ENCODE results near the gene FBXO9. TPM values are rescaled to one million over a fixed set of nuclear protein-coding genes. Genes with fewer than 3 reads are reported as not detected.

The FBXO9 gene
- total RNA-seq, 1 experiment from 2014 or later: 71.0 TPM

GRCh38 chr6:53128842-53129241 is 63.6 kb downstream of the FBXO9 start:
- TF ChIP-seq FOSL1 (IDR thresholded peaks at IDR 0.05; ENCODE audit: low read depth) (no peak), EGR1 (IDR thresholded peaks at IDR 0.05; ENCODE audit: low read depth) (no peak), ZFX (IDR thresholded peaks at IDR 0.05) (no peak), CEBPB (IDR thresholded peaks at IDR 0.05; ENCODE audit: low read depth) (no peak), EZH2 (IDR thresholded peaks at IDR 0.05) (no peak), SRF (IDR thresholded peaks at IDR 0.05; ENCODE audit: low read depth) (no peak), ELF1 (IDR thresholded peaks at IDR 0.05; ENCODE audit: borderline replicate concordance, low read depth) (no peak), CTCF (IDR thresholded peaks at IDR 0.05 in 2 of 3, conservative IDR thresholded peaks at IDR 0.05 in 1 of 3; ENCODE audit: borderline replicate concordance in 1 of 3, insufficient read depth in 1 of 3, low read depth in 2 of 3, low read length in 2 of 3) (no peak), REST (IDR thresholded peaks at IDR 0.05; ENCODE audit: low read depth) (no peak), RAD21 (IDR thresholded peaks at IDR 0.05; ENCODE audit: low read depth) (no peak), ATF3 (IDR thresholded peaks at IDR 0.05) (no peak), SIN3A (IDR thresholded peaks at IDR 0.05; ENCODE audit: low read depth) (no peak), MAX (IDR thresholded peaks at IDR 0.05) (no peak), CBX3 (IDR thresholded peaks at IDR 0.05; ENCODE audit: low read depth) (no peak), EZH2phosphoT487 (IDR thresholded peaks at IDR 0.05; ENCODE audit: borderline replicate concordance) (no peak)
- BruUV-seq (replicated peaks): no TSS peak
- no peaks in the 10 kb centered on the region for H3K9me2 ChIP-seq (ENCODE audit: insufficient read depth)
- ChIA-PET POLR2A (no interaction called here), RAD21 (ENCODE audit: low non-redundant PET in 1 of 2, low total read pairs in 2 of 2, uncharacterized antibody in 2 of 2, unreplicated experiment in 2 of 2) (no interaction called here), CTCF (interaction anchor here (0.7 kb wide), 1 partner anchor 257 kb away, joined by 3 read pairs; no protein-coding TSS in a partner anchor)
- no peak overlapping the region for H3K9ac ChIP-seq (ENCODE audit: low read length)
- DNase-seq (ENCODE audit: low read depth, low spot score) (no peak), ATAC-seq (no peak)
- no peaks in the 10 kb centered on the region for H3K4me1 ChIP-seq (ENCODE audit: control insufficient read depth in 1 of 2, insufficient read depth in 2 of 2, low read length in 2 of 2)
- intact Hi-C loops (cut with micrococcal nuclease): no loop called here
- H3K27me3 ChIP-seq (ENCODE audit: insufficient read depth, low read length): peaks cover 13% of the 10 kb centered on the region
- no peak overlapping the region for H2AFZ ChIP-seq (ENCODE audit: low read depth, low read length, poor library complexity, severe bottlenecking)
- H3K36me3 ChIP-seq (ENCODE audit: control insufficient read depth in 1 of 2, insufficient read depth in 2 of 2, low read length in 2 of 2): no peaks in the 10 kb centered on the region
- no peak overlapping the region for H3K4me3 ChIP-seq (replicated peaks in 1 of 2; ENCODE audit: low read depth in 1 of 2, low read length in 2 of 2)
- no peaks in the 10 kb centered on the region for H3K9me3 ChIP-seq (ENCODE audit: control insufficient read depth in 1 of 2, insufficient read depth in 1 of 2, low read depth in 1 of 2, low read length in 2 of 2)
- no peaks in the 10 kb centered on the region for H4K20me1 ChIP-seq (ENCODE audit: insufficient read depth)
- no peak overlapping the region for H3K27ac ChIP-seq (ENCODE audit: low read depth, low read length)
- no peak overlapping the region for H3K4me2 ChIP-seq (ENCODE audit: low read length)
- H3K79me2 ChIP-seq (ENCODE audit: insufficient read depth, low read length): no peaks in the 10 kb centered on the region

All from HCT116 (cell line).